ENCODE results near the gene FGF4. TPM values are rescaled to one million over a fixed set of nuclear protein-coding genes. Genes with fewer than 3 reads are reported as not detected.

The FGF4 gene
- polyA plus RNA-seq, 12 donors: 3.7 to 12.8 (median 6.6) TPM; not detected in 1

DNA sequence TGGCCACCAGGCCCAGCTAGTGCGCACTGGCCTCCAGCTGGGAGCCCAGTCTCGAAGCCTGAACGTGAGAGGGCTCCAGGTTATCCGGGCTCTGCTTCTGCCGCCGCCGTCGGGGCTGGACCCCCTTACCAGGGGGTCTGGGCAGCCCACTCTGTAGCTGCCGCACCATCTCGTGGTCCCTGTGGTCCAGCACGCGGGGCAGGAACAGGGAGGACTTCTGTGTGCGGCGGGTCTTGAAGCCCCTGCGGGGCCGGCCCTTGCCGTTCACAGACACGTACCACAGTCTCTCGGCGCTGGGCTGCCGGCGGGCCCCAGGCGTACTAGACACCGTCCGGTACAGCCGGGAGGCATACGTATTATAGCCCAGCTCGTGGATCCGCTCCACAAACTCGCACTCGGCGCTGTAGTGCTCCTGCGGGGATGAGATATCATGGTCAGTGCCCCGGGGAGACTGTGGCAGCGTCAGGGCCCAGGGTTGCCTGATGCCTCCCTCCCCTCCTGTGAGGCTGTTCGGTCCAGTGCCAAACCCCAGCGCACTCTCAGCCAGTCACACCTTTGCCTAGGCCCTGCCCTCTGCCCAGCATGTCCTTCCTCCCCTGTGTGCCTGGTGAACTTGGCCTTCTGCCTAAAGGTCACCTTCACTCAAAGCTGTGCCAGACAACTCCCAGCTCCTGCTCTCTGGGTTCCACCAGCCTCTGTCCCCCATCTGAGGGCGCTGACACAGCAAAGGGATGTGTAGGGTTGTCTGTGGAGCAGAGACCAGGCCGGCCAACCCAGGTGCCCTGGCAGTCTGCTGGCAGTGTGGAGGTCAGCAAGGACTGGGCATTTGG lies 35.4 kb upstream of the FGF4 start:
- no peak for DNase-seq

DNA sequence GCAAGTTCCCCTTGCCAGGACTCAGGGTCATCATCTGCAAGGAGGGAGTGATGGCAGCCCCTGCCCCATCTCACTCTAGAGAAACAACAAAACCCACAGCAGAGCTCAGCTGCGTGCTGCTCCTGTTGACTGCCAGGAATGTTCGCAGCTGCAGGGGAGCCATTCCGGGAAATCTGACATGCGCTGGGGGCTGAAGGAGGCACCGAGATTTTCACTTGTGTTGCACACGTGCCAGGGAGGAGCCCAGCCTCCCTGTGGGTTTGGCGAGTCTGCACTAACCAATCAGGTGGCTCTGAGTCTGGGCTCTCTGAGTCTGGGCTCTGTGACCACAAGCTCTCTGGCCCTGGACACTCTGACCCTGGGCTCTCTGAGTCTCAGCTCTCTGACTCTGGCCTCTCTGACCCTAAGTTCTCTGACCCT lies 33.5 kb upstream of the FGF4 start:
- DNase-seq: no peak

DNA sequence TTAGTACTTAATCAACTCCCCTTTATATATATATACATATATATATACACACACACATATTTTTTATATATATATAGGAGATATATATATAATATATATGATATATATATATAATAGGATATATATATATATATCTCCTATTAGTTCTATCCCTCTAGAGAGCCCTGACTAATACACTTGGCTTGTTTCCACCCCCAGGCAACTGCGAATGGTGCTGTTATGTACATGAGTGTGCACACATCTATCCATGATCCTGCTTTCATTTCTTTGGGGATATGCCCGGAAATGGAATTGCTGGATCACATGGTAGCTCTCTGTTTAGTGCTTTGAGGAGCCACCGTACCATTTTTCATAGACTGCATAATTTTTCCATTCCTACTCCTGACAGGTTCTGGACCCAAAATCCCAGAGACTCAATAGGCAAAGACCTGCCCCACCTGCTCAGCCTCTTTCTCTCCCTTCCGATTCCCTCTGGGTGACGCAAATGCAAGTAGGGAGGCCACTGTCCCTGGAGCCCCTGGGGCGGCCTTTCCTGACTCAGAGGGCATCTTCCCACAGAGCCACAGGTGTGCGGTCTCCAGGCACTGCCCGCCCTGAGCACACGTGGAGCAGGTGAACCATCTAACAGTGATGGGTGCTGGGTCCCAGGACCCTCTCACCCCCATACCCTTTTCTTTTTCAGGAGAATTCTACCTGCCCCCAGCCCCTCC lies 32.1 kb upstream of the FGF4 start:
- no peak for DNase-seq

DNA sequence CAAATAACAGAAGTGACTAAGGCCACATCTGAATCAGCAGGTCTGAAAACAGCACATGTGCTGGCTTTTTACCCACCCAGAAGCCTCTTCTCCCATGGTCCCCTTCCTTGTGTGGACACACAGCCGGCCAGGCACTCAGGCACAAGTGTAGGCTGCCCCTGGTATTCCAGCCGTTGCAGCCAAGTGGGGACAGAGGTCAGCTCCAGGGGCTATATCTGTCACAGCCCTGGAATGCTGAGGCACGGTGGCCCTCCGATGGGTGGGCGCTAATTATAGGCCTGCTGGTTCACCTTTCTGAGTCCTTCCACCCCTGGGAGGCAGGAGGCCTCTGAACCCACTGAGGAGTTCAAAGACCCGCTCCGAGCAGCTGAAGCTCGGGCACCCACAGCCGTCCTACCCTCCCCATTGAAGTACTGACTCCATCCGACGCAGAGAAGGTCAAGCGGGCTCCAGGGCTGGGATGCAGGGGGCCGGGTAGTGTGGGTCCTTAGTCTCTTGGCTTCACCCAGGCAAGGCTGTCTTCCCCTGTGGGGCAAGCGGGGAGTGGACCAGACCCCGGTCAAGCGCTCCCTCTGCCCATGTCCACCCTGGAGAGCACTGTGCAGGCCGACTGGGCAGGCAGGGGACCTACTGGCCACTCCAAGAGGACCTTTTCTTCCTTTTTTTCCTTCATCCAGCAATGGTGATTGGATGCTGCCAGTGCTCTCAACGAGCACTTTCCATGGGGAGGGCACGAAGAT lies 29.8 kb upstream of the FGF4 start:
- no peak for DNase-seq

DNA sequence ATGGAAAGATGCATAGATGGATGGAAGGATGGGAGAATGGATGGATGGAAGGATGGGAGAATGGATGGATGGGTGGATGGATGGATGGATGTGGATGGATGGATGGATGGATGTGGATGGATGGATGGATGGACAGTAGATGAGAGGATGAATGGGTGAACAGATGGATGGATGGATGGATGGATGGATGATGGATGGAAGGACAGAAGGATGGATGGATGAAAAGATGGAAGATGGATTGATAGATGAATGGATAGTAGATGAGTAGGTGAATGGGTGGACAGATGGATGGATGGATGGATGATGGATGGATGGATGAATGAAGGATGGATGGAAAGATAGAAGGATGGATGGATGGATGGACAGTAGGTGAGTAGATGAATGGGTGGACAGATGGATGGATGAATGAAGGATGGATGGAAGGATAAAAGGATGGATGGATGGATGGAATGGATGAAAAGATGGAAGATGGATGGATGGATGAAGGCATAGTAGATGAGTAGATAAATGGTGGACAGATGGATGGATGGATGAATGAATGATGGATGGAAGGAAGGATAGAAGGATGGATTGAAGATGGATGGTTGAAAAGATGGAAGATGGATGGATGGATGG lies 28.6 kb upstream of the FGF4 start:
- DNase-seq: no peak

DNA sequence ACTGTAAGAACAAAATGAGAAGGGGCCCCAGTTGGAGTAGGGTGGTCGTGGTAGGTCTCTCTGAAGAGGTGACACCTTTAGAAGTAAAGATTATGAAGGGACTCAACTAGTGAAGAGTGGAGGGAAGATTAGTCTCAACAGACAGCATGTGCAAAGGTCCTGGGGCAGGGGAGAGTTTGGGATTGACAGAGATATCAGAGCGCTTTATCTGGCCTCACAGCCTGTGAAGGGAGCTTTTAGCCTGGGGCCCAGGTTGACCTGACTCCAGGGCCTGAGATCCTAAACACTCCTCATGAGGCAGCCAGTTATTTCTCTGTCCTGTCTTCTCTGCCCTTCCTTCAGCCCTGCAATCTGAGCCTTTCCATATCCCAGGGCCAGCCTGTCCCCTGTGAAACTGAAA lies 27.9 kb upstream of the FGF4 start:
- no peak for DNase-seq

DNA sequence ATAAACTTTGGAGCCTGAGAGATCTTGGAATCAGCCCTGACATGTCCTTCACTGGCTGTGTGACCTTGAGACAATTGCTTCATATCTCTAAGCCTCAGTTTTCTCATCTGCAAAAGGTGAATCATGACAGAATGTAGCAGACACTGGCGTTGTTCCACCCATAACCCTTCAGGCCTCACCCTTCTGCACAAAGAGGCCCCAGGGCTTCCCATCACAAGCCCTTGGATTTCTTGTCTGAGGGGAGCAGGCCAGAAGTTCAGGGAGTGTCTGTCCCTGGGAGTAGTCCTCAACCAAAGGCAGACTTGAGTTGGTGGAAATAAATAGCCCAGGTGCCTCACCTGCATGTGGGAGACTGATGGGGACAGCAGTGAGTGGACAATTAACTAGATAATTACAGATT lies 27.4 kb upstream of the FGF4 start:
- no peak for DNase-seq

DNA sequence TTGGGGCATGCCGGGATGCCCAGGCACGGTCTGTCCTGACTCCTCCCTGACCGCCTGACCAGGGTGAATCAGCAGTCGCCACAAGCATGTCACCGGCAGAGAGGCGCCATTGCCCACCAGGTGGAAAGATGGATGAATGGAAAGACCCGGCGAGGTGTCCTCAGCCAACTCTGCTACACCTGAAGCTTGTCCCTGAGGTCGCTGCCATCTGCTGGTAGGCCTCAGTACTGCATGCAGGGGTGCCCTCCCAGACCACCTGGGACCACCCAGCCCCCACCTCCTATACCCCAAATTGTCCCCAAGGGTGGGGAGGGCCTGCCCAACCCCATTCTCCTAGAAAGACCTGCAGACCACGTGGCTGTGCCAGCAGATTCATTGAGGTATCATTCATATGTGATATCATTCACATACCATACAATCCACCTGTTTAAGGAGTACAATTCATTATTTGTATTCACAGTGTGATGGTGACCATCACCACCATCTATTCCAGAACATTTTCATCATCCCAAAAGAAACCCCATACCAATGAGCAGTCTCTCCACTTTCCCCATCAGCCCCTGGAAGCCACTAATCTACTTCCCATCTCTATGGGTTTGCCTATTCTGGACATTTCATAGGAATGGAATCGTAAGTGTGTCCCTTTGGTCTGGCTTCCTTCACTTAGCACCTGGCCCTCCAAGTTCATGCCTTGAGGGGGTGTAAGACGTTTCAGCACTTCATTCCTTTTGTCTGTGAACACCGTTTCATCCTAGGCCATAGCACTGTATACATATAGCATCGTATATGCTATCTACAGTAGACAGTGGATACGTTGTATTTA lies 26.6 kb upstream of the FGF4 start:
- no peak for DNase-seq

DNA sequence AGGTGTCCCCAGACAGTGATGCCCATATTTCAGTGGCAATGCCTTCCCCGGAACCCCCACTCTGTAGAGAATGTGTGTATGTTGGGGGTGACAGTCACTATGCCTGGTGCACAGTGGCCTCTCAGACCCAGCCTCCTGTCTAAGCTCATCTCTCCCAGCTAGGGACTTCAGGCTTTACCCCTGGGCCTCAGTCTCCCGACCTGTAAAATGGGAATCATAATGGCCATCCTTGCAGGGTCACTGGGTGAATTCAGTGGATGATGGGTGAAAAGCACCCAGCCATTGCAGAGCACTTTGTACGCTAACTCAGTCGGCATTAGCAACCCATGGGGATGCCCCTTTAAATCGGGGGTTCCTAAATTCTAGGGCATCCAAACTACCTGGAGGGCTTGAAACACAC lies 25.1 kb upstream of the FGF4 start:
- no peak for DNase-seq

DNA sequence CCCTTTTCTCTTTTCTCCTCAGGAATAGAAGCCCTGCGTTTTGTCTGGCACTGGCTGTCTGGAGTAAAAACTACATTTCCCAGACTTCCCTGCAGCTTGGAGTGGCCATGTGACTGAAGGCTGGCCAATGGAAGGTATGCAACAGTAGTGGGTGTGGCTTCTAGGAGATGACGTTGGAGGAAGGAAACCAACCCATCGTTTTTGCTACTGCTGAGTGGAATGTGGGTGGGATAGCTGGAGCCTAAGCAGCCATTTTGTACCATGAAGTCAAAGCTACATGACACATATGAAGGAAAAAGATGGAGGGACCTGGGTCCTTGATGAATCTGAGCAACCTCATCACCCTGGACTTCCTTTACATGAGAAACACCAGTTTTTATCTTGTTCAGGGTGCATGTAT lies 24.4 kb upstream of the FGF4 start:
- DNase-seq: no peak

DNA sequence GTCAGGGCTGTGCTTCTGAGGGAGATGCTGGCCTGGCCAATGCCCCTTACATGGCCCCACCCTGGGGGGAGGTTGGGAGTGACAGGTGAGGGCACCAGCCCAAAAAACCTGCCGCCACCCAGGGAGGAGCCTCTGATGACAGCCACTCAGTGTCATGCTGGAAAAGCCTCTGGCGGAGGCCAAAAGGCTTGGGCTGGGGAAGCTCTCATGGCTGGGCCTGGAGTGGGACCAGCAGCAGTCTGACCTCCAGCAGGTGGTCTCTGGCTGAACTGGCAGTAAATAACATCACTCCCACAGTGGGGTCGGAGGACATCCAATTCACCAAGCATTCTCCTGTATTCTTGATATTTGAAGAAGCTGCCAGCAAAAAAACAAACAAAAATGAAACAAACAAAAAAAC lies 24.0 kb upstream of the FGF4 start:
- no peak for DNase-seq

DNA sequence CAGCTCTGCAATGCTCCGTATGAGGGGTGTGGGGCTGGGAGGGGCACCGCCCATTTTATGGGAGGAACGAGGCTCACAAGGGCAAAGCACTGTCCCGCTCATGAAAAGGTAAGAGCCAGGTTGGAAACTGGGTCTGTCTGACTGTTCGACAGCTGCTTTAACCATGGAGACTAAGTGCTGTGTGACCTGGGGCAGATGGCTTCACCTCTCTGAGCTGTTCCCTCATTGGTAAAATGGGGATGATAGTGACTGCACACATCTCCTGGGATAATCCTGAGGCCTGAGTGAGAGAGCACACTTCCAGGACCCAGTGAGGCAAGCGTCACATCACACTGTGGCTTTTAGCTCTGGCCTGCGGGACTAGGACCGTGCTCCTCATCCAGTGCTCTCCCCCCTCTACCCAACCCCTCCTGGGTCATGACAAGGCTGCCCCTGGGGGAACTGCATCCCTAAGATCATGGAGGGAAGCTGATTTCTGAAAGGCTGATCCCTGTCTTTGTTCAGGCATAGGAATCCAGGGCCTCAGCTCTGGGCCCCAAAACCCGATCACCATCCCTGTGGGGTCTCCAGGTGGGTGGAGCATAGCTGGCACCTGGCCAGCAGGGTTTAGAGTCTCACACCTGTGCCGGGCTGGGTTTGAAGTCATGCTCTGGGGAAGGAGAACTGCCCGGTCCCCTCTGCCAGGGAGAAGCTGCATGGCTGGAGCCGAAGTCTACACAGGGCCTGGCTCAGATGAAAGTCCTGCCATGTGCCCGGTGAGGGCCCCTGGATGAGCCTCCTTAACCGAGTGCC lies 22.8 kb upstream of the FGF4 start:
- DNase-seq: no peak

DNA sequence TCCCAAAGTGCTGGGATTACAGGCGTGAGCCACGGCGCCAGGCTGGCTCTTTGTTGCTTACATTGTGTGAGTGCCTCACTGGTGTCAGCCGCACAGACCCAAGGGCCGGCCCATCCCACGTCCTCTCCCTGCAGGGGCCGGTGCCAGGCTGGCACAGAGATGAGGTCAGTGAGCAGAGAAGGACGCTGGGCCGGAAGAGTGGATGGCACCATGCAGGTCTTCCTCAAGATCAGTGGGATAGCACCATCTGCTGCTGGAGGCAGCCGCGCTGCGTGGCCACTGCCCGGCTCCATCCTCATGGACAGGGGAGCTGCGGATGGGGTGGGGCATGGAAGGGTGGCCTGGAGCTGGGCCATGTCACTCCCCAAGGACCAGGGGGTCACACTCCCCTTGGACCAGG lies 22.0 kb upstream of the FGF4 start:
- DNase-seq: no peak

DNA sequence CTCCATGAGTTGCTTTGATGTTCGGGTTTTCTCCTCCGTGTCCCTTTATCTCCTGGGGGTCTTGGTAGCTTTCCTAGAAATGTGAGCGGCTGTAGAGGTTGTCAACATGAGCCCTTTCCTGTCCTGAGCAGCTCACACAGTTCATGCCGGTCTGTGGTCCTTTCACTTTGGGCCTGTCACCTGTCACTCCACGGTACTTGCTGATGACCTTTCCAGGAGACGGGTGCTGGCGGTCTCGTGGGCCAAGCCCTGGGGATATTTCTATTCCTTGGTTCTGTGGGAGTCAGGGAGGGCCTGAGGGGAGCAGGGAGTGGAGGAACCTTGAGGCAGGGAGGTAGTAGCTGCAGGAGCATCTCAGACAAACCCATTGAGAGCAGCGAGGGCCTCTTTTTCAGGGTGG lies 20.9 kb upstream of the FGF4 start:
- no peak for DNase-seq

DNA sequence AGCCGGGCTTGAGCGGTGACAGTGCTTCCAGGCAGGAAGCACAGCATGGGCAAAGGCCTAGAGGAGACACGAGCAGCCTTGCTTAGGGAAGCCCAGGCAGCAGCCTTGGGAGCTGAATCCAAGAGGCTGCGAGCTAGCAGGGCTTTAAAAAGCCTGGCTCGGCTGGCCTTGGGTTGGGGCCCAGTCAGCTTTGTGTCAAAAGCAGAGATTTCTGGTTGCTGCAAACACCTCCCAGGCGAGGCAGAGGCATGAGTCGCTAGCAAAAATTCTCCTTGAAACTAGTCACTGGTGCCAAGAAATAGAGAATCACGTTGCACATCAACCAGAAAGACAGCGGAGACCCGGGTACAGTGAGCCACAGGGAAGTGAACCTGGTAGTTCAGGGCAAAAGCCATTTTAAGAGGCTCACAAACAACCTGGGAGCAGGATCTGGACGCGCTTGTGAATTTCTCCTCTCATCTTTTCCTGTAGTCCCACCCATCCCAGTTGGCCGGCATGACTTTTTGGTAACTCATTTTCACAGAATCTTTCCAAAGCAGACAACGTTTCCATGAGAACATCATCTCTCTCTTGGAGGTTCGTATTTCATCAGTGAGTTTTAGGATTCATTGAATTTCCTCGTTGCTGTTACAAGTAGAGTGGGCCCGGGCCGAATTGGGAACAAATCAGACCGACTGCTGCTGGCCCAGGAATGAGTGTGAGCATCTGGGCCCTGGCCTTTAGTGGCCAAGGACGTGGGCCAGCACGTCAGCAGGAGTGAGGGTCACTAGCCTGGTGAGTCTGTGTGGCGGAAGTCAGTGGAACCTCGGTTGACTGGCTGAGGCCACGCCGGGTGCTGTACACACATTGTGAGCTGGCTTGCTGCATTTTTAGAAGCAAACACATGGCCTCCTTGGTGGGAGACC lies 16.4 kb upstream of the FGF4 start:
- peak; percentile 89 for DNase-seq

DNA sequence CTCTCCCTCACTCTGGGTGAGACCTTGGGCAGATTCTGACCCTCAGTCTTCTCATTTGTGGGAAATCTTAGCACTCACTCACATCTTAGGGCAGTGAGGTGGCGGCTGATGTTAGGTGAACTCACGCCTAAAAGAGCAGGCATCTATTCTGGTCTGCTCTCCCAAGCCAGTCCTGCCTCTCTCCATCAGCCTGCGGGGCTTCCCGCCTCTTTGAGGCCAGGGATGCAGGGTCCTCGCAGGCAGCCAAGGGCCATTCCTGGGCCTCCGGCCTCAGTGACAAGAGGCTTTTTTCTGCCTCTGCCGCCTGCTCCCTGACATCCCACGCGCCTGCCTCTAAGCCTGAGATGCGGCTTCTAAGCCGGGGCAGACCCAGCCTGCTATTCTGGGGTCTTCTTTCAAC lies 13.8 kb upstream of the FGF4 start:
- DNase-seq: no peak

DNA sequence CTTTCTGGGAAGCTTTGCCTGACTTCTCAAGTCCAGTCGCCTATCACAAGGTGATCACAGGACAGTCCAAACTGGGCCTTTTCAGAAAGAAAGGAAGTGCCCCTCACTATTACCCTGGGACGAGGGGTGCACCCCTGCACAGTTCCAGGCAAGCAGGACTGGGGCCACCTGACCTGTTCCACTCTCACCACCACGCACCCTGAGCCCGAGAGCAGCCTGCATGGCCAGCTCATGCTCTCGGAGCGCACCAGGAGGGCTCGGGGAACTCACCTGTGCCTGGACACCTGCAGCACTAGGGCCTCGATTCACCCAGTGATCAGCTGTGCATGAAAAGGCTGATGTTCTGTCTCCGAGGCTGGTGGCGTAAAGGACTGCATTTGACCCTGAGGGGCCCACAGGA lies 12.8 kb upstream of the FGF4 start:
- DNase-seq: no peak

DNA sequence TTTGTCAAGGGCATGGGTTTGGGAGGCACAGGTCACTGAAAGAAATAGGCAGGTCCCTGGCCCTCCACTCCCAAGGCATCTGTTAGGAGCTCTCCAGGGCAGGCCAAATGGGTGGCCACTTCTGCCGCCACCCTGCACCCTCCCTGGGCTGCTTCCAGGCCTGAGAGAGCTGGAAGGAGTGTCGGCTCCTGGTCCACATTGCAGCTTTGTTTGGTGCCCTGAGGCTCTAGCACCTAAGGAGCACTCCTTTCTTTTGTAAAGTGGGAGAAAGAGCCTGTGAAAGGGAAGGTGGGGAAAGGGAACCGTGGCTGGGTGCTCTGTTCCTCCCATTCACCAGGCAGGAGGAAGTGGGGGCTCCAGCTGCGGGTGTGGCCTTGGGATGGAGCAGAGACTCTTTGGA lies 12.3 kb upstream of the FGF4 start:
- DNase-seq: no peak

DNA sequence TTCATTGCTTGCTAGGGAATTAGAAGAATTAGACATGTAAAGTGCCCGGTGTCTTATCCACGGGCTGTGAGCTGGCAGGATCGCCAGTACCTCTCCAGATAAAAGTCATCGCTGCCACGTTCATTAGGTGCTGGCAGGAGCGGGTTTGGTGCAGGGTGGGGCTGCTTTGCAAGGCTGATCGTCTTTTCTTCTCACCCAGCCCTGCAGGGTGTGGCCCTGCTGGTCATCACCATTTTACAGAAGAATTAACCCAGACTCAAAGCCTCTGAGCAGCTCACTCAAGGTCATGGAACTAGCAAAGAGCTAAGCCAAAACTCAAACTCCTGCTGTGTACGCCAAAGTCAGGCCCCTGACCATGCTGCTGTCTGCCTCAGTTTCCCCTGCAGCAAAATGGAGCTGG lies 6.1 kb upstream of the FGF4 start:
- DNase-seq: no peak

DNA sequence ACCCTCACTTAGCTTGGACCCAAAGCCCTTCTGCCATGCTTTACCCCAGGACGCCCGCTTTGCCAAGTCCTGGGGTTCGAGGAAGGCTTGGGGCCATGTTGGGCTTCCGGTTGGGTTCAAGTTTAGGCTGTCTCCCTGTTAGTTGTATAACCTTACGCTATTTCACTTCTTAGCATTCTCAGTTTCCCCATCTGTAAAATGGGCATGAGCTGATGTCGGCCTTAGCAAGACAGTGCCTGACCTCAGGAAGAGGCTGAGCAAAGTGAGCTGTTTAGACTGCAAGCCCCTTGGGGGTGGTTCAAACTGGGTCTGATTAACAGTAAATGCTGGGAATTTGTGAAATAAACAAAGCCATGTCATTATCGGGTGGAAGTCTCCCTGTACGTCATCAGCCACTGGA lies 3.2 kb upstream of the FGF4 start:
- no peak for DNase-seq
